HG03108 (cell line): ENCODE data around the gene ITGA3.

Experiments used
- ATAC-seq: cut with Tn5 transposase; IDR thresholded peaks from one replicate; pipeline ENCODE4 v1.9.1; 2021; ENCODE audit warnings: moderate library complexity; ENCODE audit not compliant: unreplicated experiment

ITGA3 gene

DNA sequence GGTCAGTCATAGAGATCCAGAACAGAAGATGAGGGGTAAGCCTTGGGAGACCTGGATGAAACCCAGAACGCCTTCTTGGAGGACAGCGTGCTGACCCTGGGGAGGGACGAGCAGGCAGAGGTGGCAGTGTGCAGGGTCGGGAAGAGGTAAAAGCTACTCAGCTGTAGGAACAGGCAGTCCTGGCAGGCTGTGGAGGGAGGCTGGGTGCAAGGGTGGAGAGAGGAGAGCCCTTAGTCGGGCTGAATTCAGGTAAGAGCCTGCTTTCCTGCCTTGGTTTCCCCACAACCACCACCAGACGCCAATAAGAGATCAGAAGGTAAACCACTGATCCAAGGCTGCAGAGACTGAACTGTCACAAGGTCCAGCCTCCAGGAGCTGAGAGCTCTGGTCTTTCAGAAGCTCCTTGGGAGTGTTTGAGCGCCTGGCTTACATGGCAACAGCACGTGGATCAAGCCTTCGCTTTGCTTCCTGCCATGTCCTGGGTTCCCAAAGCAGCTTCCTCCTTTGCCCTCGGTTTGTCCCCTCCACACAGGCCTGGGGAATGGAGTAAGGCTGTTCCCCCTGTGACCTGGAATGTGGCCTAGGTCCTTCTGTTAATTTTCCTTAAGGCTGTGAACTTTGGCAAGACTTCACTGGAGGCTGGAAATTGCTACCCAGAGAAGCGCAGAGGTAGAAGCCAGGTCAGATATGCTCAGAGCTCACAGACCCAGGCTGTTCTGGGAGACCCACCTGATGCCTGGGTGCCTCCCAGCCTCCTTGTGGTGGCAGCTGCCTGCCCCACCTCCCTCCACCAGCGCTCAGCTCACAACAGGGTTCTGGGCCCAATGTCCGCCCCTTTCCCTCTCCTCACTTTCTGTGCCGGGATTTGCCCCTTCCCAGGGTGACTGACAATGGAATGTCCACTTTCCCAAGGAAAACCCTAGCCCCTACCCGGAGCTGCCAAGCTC, 35.3 kb downstream of the ITGA3 start:
- no peak for ATAC-seq

DNA sequence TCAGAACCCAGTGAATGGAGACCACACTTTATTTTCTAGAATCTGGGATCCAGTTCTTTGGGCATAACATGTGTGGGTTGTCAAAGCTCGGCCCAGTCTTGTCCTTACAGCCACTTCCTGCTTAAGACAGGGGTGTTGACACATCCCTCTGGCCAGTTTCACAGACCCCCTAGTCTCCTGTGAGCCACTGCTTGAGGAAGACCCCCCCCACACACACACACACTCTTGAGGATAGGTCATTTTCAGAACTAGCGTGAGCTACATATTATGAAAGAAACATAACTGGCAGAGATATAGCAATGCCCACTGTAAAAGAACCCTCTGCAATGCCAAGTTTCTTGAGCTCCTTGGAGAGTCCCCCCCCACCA, 36.0 kb downstream of the ITGA3 start:
- ATAC-seq = no peak

DNA sequence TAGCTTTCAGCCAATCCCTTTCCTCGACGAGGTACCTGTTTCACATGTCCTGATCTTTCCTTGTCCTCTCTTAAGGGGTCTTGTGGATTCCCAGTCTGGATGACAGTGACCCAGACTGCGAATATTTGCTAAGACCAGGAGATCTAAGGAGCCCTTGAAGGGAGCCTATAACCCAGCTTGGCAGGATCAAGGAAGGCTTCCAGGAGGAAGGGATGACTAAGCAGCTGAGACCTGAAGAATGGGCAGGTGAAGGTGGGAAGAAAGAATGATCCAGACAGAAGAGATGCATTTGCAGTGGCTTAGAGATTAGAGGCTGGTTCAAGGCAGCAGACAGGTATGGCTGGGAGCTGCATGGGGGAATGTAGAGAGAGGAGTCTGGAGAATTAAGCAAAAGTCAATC, 37.3 kb downstream of the ITGA3 start:
- no peak for ATAC-seq

DNA sequence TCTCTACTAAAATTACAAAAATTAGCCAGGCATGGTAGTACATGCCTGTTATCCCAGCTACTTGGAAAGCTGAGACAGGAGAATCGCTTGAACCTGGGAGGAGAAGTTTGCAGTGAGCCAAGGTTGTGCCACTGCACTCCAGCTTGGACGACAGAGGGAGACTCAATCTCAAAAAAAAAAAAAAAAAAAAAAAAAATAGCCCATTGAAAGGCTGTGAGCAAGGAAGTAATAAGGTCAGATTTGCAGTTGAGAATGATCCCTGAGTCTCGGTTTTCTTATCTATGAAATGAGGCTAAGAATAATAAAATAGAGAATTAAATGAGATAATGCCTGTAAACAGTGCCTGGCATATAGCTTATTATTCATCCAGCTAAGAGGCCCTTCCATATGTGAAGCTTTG, 37.9 kb downstream of the ITGA3 start:
- no peak for ATAC-seq

DNA sequence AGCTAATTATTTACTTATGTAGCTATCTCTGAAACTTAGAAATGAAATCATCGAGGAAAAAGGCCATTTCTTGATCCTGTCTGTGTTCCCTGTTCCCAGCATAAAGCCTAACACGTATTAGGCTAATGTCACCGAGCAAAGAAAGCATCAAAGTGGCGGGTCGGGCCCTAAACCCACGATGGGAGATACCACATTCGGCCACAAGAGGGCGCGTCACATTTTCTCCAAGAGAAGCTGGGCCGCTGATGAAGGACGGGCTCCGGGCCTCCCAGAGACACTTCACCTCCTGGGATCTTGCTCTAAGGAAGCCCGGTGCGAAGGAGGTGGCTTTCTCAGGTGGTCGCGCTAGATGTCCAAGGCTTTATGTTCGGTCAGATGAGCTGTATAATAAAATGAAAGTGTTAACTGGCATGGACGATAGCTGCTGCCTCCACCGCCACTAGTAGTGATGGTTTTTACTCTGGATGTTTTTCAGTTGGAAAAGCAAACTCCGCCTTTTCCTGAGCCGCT, 38.4 kb downstream of the ITGA3 start:
- ATAC-seq = peak; percentile 34

DNA sequence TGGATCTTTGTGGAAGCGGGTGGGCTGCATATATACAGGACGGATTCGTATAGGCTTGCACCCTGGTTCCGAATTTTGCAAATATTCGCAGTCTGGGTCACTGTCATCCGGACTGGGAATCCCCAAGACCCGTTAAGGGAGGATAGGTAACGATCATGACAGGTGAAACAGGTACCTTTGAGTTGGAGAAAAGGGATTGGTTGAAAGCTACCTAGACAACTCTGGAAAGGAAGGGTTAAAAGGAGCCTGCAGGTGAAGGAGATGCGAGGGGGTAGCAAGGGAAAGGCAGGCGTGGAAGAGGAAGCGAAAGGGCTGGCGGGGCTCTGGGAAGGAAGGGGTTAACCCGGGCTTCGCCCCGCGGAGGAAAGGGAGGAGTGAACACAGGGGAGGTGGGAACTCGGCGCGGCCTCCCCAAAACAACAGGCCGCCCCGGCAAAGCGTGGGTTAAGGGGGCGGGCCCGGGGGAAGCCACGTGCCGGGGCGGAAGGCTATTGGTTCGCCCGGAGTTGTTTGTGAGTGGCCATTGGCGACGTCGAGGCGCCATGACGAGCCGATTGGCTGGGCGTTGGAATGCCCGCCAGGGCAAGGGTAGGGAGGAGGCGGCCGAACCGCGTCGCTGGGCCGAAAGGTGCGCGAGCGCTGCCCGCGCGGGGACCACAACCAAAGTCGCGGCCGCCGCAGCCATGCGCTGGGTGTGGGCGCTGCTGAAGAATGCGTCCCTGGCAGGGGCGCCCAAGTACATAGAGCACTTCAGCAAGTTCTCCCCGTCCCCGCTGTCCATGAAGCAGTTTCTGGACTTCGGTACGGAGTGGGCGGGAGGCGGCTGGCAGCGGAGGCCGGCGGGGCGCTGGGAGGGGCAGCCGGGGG, 39.1 kb downstream of the ITGA3 start, which contains the start of gene PDK2:
PDK2 (plus strand) TSS at position 599 of the 867 bp plus-strand sequence; CDS start at position 684, 85 bp downstream.
- peak; percentile 92 for ATAC-seq

DNA sequence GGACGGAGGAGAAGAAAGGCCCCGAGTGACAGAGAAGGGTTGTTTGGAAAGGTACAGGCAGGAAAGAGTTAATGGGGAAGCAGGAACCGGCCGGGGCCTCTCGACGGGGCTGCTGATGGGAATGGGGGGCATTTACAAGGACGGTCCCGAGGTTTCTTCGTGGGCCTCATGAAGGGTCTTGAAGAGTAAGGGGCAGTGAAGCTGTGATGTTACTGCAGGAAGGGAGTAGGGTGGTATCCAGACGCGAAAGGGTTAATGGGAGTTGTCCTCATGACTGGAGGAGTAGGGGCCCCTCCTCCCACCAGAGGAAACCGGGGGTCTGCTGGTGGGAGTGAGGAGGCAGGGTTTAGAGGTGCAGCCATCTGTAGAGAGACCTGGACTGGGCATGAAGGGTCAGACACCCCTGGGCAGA, 39.7 kb downstream of the ITGA3 start:
- ATAC-seq = no peak

DNA sequence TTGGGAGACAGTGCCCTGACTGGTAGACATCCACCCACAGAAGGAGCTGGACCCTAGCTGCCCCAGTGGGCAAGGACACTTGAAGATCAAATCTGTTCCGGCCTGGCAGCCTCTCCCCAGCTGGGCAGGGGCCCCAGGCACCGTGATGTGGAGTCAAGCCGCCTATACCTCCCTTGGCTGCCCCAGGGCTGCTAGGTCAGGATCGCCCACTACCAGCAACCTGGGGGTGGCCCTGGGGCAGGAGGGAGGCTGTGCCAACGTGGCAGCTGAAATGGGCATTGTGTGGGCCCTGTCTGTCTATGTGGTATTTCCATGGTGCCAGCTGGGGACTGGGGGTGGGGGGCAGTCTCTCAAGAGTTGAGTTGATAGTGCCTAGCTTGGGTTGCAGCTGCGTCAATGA, 40.2 kb downstream of the ITGA3 start:
- no peak for ATAC-seq

DNA sequence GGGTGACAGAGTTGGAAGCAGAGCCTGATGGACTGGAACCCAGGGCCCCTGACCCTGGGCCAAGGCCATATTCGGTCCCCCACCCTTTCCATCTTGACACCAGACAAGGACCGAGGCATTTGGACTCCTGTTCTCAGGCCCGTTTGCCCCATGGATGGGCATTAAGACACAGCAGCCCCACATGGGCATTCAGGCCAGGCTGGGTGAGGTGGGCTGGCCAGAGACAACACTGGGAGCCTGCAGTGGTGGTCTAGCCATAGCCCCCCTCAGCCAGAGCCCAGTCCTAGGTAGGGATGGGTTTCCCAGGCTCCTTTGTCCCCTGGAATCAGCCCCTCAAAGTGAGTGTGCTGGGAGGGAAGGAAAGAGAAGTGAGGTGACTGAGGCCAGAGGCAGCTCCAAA, 40.8 kb downstream of the ITGA3 start:
- no peak for ATAC-seq

DNA sequence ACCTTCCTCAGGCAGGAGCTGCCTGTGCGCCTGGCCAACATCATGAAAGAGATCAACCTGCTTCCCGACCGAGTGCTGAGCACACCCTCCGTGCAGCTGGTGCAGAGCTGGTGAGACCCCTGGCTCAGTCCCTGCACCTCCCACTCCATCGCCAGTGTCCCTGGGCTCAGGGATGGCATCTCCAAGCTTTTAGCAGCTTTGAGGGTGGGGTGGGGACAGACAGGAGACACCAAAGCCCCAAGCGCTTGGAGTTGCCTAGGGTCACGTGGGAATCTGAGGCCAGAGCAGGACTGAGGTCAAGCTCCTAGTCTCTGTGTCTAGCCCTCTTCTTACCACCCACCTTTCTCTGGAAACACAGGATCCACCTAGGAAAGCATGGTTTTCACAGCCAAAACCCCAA, 41.5 kb downstream of the ITGA3 start:
- no peak for ATAC-seq

DNA sequence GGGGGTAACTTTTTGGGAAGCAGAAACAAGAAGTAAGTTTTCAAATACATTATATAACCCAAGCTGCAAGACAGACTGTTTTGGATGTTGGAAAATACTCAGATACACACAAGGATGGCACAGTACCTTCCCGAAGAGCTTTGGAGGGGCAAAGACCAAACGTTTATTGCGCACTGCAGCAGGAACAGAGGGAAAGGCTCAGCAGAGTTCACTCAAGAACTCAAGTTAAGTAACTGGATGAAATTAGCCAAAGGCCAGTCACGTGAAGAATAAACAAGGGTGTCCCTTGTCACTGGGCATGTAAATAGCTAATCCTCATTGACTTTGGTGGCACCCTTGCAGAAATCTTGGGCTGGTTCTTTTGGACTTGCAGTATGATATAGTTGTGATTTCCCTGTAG, 42.0 kb downstream of the ITGA3 start:
- no peak for ATAC-seq

DNA sequence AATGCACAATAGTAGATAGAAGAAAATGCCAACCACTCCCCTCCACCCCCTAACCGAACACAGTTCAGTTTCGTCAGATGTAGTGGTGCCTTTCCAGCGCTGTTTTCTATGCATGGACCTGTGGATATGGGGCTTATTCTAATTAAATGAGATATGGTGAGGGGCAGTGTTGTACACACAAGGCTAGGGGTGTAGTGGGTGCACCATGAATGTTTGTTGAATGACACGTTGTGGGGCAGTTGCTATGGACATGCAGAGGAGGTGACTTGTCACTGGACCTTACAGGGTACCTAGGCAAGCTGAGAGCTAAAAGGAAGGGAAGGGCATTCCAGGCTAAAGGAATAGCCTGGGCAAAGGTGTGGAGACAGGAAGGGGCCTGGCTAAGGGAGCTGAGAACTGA, 42.7 kb downstream of the ITGA3 start:
- ATAC-seq = no peak

DNA sequence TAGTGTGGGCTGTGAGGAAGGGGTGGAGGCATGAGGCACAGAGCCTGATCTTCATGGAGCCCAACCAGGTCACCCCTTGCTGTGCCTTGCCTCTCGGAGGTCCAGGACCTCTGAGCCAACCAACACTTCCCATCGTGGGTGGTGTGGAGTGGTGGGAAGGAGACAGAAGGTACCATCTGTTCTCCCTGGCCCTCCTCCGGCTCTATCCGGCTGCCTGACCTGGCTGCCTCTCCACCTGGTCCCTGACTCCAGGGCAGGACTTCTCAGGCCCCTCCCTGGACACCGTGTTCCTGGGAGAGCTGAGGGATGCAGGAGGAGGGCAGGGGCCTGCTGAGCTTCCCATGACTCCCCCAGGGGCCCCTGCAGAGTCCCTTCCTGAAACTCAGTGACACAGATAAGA, 43.1 kb downstream of the ITGA3 start:
- ATAC-seq = no peak

DNA sequence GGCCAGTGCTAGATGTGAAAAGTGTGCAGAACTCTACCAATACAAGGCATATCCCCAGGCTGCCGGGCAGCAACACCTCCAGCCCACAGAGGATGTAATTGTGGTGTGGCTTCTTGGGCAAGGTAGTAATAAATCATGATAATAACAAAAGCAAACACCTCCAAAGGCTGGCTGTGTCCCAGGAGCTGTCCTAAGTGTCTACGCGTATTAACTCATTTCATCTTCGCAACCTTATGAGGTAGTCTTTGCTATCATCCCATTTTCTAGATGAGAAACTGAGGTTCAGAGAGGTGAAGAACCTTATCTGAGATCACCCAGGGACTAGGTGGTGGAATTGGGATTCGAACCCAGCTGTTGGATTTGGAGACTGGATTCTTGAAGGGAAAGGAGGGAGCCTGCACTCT, 44.6 kb downstream of the ITGA3 start:
- no peak for ATAC-seq

DNA sequence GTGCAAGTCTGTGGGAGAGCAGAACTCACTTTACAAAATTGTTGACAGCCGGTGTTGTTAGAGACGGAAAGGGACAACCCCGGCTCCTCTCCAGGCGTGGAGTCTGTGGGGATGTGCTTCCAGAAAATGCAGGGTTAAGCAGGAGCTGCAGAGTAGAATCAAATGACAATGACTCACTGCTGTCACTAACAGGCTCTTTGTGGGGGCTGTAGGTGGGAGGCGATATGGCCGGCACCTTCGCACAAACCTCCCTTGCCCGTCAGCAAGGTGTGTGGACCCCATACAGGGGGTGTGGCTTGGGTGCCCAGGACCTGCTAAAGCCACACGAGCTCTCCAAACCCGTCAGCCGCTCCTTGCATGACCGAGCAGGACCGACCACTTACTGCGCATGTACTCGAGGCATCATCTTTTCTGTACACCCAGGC, 45.0 kb downstream of the ITGA3 start:
- no peak for ATAC-seq

DNA sequence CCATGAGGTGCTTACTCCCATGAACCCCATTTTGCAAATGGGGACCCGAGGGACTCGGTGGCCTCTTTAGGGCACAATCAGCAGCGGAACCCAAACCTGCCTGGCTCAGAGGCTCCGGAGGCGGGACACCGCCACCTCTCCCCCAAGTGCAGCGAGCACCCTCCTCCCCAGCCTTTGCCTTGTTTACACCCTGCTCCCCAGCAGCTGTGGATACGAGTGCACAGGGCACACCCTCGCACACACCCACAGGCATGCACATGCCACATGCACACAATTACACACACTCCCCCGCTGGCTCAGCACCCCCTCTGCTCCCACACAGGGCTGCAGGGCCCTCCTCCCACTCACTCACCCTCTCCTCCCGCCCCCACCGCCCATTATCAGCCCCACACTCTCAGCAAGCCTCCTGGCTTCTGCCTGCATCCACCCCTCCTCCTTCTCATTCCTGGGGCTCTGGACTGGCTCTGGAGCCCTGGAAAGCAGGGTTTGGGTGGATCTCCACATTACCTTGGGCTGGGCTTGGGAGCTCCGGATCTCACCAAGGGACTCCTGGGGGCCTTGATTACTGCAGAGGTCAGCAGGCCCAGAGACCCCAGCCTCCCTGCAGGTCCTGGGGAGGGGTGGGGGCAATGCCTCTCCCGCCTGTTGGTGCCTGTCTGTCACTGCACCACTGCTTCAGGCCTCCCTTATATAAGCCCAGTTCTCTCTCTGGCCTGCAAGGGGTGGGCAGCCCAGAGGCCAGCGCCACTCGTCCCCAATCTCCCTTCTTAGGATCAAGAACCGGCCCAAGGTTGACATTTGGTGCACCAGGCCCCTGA, 45.6 kb downstream of the ITGA3 start:
- ATAC-seq = no peak

DNA sequence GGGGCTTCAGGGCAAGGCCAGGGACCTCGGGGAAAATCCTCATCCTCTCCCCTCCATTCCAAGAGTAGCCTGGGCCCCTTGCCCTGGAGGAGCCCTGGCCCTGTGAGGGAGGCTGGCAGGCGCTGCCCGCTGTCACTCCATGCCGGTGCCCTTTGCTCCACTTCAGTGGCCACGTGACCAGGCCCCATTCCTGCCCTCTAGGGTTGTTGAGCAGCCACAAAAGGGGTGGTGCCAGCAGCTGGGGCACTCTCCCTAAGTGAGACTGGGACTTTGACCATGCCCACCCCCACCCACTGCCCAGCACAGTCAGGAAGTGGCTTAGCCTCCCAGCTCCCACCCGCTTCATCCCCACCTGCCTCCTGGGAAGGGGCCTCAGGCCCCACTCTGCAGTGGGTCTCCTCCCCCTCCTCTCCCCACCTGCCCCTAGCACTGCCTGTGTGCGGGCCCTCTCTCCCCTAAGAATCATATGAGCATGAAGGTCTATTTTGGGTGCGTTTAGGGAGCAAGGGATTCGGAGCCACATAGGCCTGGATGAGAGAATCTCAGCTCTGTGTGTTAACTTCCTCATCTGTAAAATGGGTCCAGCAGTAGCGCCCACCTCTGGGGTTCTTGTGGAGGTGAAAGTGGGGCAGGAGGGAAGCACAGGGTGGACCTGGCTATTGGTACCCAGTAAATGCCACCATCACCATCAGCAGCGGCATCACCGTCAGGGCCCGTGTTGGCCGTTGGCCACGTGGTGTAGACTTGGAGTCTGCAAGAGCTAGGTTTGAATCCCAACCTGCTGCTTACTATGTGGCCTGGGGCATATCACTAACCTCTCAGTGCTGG, 46.5 kb downstream of the ITGA3 start:
- no peak for ATAC-seq

DNA sequence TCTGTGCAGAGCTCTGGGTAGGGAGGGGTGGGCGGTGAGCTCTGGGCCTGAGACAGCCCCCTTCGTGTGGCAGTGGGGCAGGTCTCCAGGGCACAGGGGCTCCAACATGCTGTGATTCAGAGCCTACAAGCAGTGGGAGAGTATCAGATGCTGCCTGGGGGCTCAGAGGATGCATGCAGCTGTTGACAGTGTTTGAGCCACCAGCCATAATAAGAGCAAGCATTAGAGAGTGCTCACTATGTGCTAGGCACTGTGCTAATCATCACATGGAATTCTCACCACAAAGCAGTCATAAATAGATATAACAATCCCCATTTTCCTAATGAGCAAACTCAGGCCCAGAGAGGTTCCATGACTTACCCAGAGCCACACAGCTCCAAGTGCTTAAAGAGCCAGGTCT, 47.3 kb downstream of the ITGA3 start:
- ATAC-seq = no peak

DNA sequence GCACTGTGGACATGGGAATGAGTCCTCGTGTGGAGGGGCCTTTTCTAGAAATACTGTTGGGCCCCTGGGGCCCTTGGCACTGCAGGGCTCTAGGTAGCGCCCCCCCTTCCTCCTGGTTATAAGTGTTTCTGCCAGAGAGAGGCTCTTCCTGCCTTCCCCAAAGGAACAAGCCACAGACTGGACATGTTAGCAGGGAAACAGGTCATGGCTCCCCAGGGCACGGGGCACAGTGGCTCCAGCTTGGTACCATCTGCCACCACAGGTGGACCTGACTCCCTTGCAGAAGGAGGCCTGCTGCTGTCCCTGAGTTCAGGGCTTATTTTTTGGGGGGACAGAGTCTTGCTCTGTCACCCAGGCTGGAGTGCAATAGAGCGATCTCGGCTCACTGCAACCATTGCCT, 48.0 kb downstream of the ITGA3 start:
- ATAC-seq = no peak

DNA sequence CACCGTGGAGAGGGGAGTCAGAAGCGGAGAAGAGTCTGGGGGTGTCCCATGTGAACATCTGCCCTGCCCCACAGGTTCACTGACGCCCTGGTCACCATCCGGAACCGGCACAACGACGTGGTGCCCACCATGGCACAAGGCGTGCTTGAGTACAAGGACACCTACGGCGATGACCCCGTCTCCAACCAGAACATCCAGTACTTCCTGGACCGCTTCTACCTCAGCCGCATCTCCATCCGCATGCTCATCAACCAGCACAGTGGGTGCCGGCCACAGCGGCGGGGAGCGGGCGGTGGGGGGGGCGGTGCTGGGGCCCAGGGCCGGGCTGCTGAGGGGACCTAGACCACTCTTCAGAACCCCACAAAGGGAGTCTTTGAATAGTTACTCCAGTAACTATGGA, 49.9 kb downstream of the ITGA3 start:
- no peak for ATAC-seq
